HepG2 (cell line): ENCODE measurements around the gene PXDC1. TPM values are rescaled to one million over a fixed set of nuclear protein-coding genes. Genes with fewer than 3 reads are reported as not detected.
A peak's percentile ranks its signal among the peaks of the same experiment; 100 is the strongest.

Source experiments
- AGO2 ChIP-seq: fragments of 200-400 bp; formaldehyde crosslinking; optimal IDR thresholded peaks from 2 replicates; pipeline ENCODE3; 2017; ENCODE audit warnings: mild to moderate bottlenecking, low read depth, low read length, moderate library complexity
- BRF2 ChIP-seq: sonication (generic); formaldehyde crosslinking; IDR thresholded peaks from 2 replicates; pipeline ENCODE4 v1.8.1; 2022; ENCODE audit warnings: mild to moderate bottlenecking, missing genetic modification reagents
- CBX5 ChIP-seq: sonication (generic); formaldehyde crosslinking; IDR thresholded peaks from 2 replicates; pipeline ENCODE4 v1.4.0; 2020; ENCODE audit warnings: missing genetic modification reagents, borderline replicate concordance
- DPF2 ChIP-seq: sonication (generic); formaldehyde crosslinking; IDR thresholded peaks from 2 replicates; pipeline ENCODE4 v1.4.0; 2020; ENCODE audit warnings: mild to moderate bottlenecking, low read depth, missing genetic modification reagents, borderline replicate concordance
- KDM4B ChIP-seq: sonication (generic); formaldehyde crosslinking; IDR thresholded peaks from 2 replicates; pipeline ENCODE4 v1.4.0; 2020; ENCODE audit warnings: missing genetic modification reagents
- LCORL ChIP-seq, 2 experiments: fragments of 450-650 bp in 1 of 2; sonication (generic) in 1 of 2; formaldehyde crosslinking in 1 of 2; IDR thresholded peaks; 2 replicates each; pipeline versions ENCODE4 v1.5.0 to v1.6.1; 2017 to 2020; ENCODE audit warnings: antibody characterized with exemption in 1 of 2, missing genetic modification reagents in 1 of 2
- MTA3 ChIP-seq: sonication (generic); formaldehyde crosslinking; IDR thresholded peaks from 2 replicates; pipeline ENCODE4 v1.4.0; 2020; ENCODE audit warnings: missing genetic modification reagents
- MTF1 ChIP-seq: sonication (generic); formaldehyde crosslinking; IDR thresholded peaks from 2 replicates; pipeline ENCODE4 v1.5.0; 2020; ENCODE audit warnings: missing genetic modification reagents
- NCOA2 ChIP-seq: sonication (generic); formaldehyde crosslinking; IDR thresholded peaks from 2 replicates; pipeline ENCODE4 v1.8.0; 2022; ENCODE audit warnings: inconsistent platforms
- PREB ChIP-seq: sonication (generic); formaldehyde crosslinking; IDR thresholded peaks from 2 replicates; pipeline ENCODE4 v1.4.0; 2020; ENCODE audit warnings: missing genetic modification reagents
- RFX3 ChIP-seq: IDR thresholded peaks from 2 replicates; pipeline ENCODE4 v1.6.1; 2016; ENCODE audit warnings: missing biosample characterization, missing genetic modification reagents
- SAFB2 ChIP-seq: sonication (generic); formaldehyde crosslinking; IDR thresholded peaks from 2 replicates; pipeline ENCODE4 v1.5.1; 2020; ENCODE audit warnings: missing genetic modification reagents, low read depth, mild to moderate bottlenecking, borderline replicate concordance
- SMAD3 ChIP-seq: sonication (generic); formaldehyde crosslinking; IDR thresholded peaks from 2 replicates; pipeline ENCODE4 v1.4.0; 2020; ENCODE audit warnings: missing genetic modification reagents
- TFDP1 ChIP-seq: IDR thresholded peaks from 2 replicates; pipeline ENCODE4 v1.6.1; 2016; ENCODE audit warnings: missing compliant biosample characterization, missing genetic modification reagents, borderline replicate concordance
- ZEB1 ChIP-seq: IDR thresholded peaks from 2 replicates; pipeline ENCODE4 v1.6.1; 2012; ENCODE audit warnings: mild to moderate bottlenecking, low read depth, inconsistent platforms; ENCODE audit not compliant: insufficient replicate concordance
- ZKSCAN5 ChIP-seq: sonication (generic); formaldehyde crosslinking; IDR thresholded peaks from 2 replicates; pipeline ENCODE4 v1.5.1; 2020; ENCODE audit warnings: mild to moderate bottlenecking, missing genetic modification reagents
- ZNF263 ChIP-seq: sonication (generic); formaldehyde crosslinking; IDR thresholded peaks from 2 replicates; pipeline ENCODE4 v1.4.0; 2020; ENCODE audit warnings: missing genetic modification reagents
- ZNF549 ChIP-seq: sonication (generic); formaldehyde crosslinking; IDR thresholded peaks from 2 replicates; pipeline ENCODE4 v1.5.0; 2020; ENCODE audit warnings: missing genetic modification reagents
- ZNF597 ChIP-seq: sonication (generic); formaldehyde crosslinking; IDR thresholded peaks from 2 replicates; pipeline ENCODE4 v1.5.0; 2020; ENCODE audit warnings: missing genetic modification reagents
- ZNF720 ChIP-seq: sonication (generic); formaldehyde crosslinking; IDR thresholded peaks from 2 replicates; pipeline ENCODE4 v1.4.0; 2020; ENCODE audit warnings: missing genetic modification reagents
- ZNF782 ChIP-seq: sonication (generic); formaldehyde crosslinking; IDR thresholded peaks from 2 replicates; pipeline ENCODE4 v1.4.0; 2020; ENCODE audit warnings: missing genetic modification reagents, mild to moderate bottlenecking, borderline replicate concordance
- polyA plus RNA-seq, 8 experiments: library from polyadenylated mRNA; depleted of rRNA in 3 of 8; stranded (reverse) in 7 of 8; unstranded in 1 of 8; fragments of >200 nt; fragmentation: Illumina TruSeq in 4 of 8; extraction: Trizol in 4 of 8; gene quantifications; 2 replicates each; pipeline versions ENCODE4 v1.2.1 to v1.2.3, GENCODE V29; 2011 to 2016; ENCODE audit warnings: low read depth in 4 of 8, missing spikeins in 1 of 8, mixed read lengths in 1 of 8; ENCODE audit not compliant: insufficient read depth in 1 of 8
- total RNA-seq, 5 experiments: library from RNA; depleted of rRNA; stranded (reverse); fragments of >200 nt; fragmentation: Illumina TruSeq; extraction: Trizol; gene quantifications; 2 replicates each; pipeline ENCODE4 v1.2.3, GENCODE V29; 2016; ENCODE audit warnings: low read depth in 1 of 5
- TF ChIP-seq, protein P1 (sequence below): sonication (generic); formaldehyde crosslinking; IDR thresholded peaks from 2 replicates; pipeline ENCODE4 v1.4.0; 2020; ENCODE audit warnings: missing genetic modification reagents, borderline replicate concordance
- TF ChIP-seq, protein P2 (sequence below): sonication (generic); formaldehyde crosslinking; IDR thresholded peaks from 2 replicates; pipeline ENCODE4 v1.5.0; 2020; ENCODE audit warnings: missing genetic modification reagents
- TF ChIP-seq, protein P3 (sequence below): IDR thresholded peaks from 2 replicates; pipeline ENCODE4 v1.6.1; 2016; ENCODE audit warnings: low read depth, borderline replicate concordance

Gene PXDC1
- total and polyA plus RNA-seq, 2 of the 13 experiments (the other 11 are each of a cell fraction or from before 2014, with no cell fraction given): 32.4 to 34.7 TPM

GRCh38 chr6:3788408-3789017 lies 37.0 kb upstream of the PXDC1 start (continued):
- no peak for TF ChIP-seq CBX5 (CRISPR knock-in tag)
- TF ChIP-seq SAFB2 (CRISPR knock-in tag): peak; percentile 70; the same call in 1 of the 2 replicates
- peak; percentile 13; the same call in 1 of the 2 replicates for TF ChIP-seq KDM4B
- peak; percentile 93 for TF ChIP-seq ZNF263 (CRISPR knock-in tag)
- no peak for TF ChIP-seq RFX3
- TF ChIP-seq ZEB1: no peak
- no peak for TF ChIP-seq TFDP1 (CRISPR knock-in tag)
- TF ChIP-seq, protein P1, sequence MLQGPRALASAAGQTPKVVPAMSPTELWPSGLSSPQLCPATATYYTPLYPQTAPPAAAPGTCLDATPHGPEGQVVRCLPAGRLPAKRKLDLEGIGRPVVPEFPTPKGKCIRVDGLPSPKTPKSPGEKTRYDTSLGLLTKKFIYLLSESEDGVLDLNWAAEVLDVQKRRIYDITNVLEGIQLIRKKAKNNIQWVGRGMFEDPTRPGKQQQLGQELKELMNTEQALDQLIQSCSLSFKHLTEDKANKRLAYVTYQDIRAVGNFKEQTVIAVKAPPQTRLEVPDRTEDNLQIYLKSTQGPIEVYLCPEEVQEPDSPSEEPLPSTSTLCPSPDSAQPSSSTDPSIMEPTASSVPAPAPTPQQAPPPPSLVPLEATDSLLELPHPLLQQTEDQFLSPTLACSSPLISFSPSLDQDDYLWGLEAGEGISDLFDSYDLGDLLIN (CRISPR knock-in tag): no peak
- no peak for TF ChIP-seq PREB (CRISPR knock-in tag)
- no peak for TF ChIP-seq ZNF549 (CRISPR knock-in tag)
- TF ChIP-seq LCORL (IDR thresholded peaks at IDR 0.05): no peak
- TF ChIP-seq LCORL (CRISPR knock-in tag; IDR thresholded peaks at IDR 0.05): no peak
- TF ChIP-seq, protein P2, sequence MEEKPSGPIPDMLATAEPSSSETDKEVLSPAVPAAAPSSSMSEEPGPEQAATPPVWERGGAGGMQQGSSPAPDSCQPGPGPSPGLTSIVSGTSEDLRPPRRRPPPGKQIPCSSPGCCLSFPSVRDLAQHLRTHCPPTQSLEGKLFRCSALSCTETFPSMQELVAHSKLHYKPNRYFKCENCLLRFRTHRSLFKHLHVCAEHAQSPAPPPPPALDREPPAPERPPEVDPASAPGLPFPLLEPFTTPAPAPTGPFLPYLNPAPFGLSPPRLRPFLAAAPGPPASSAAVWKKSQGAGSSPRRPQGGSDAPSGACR (CRISPR knock-in tag): peak; percentile 83; the same call in 1 of the 2 replicates
- TF ChIP-seq MTF1: no peak
- TF ChIP-seq ZNF782 (CRISPR knock-in tag): no peak
- no peak for TF ChIP-seq NCOA2 (CRISPR knock-in tag)
- no peak for TF ChIP-seq ZNF597 (CRISPR knock-in tag)
- no peak for TF ChIP-seq ZKSCAN5
- TF ChIP-seq AGO2: no peak
- TF ChIP-seq, protein P3, sequence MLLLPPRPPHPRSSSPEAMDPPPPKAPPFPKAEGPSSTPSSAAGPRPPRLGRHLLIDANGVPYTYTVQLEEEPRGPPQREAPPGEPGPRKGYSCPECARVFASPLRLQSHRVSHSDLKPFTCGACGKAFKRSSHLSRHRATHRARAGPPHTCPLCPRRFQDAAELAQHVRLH: no peak; the same call in 1 of the 2 replicates
- no peak for TF ChIP-seq BRF2
- TF ChIP-seq DPF2: no peak
- no peak for TF ChIP-seq MTA3
- TF ChIP-seq SMAD3 (CRISPR knock-in tag): no peak
- TF ChIP-seq ZNF720: no peak; the same call in 1 of the 2 replicates
